CD4-positive, alpha-beta memory T cell (primary cell): ENCODE measurements around the gene RPS6KA5. TPM values are rescaled to one million over a fixed set of nuclear protein-coding genes. Genes with fewer than 3 reads are reported as not detected.
"Not testable (repeated sequence)": the region's sequence is repeated elsewhere in the genome, so short reads cannot be mapped to it uniquely, and the experiment has no call there.

Experiments used
- CTCF ChIA-PET: fragments of 350-600 bp; sonication (Branson Sonifier 250); formaldehyde crosslinking; loops from one replicate; lab custom pipeline; 2021; ENCODE audit warnings: inconsistent platforms; ENCODE audit not compliant: partially characterized antibody; lab: Charles Lee
- POLR2A ChIA-PET: fragments of 350-600 bp; sonication (Branson Sonifier 250); formaldehyde crosslinking; loops from one replicate; lab custom pipeline; 2021; ENCODE audit not compliant: partially characterized antibody; lab: Charles Lee
- DNase-seq, 5 donors: peaks; one replicate each; pipeline versions ENCODE4 v3.0.0 to v3.0.0-alpha.2; 2020 to 2022; ENCODE audit warnings: mixed read lengths in 1 of 5
- H3K27ac ChIP-seq: one replicate; pipeline ENCODE4 v1.7.0; 2013; ENCODE audit warnings: low read depth, low read length
- H3K27me3 ChIP-seq: 2 replicates; pipeline ENCODE4 v1.7.0; 2013; ENCODE audit warnings: mild to moderate bottlenecking, low read length, moderate library complexity; ENCODE audit not compliant: insufficient read depth
- H3K36me3 ChIP-seq: 2 replicates; pipeline ENCODE4 v1.7.0; 2013; ENCODE audit warnings: mild to moderate bottlenecking, low read length, moderate library complexity; ENCODE audit not compliant: insufficient read depth
- H3K4me1 ChIP-seq: 2 replicates; pipeline ENCODE4 v1.7.0; 2013; ENCODE audit warnings: mild to moderate bottlenecking, low read length, moderate library complexity; ENCODE audit not compliant: insufficient read depth
- H3K4me3 ChIP-seq, 2 donors: one replicate each; pipeline ENCODE4 v1.7.0; 2013; ENCODE audit warnings: low read length in 2 of 2, mild to moderate bottlenecking in 1 of 2
- H3K9me3 ChIP-seq, 2 donors: one replicate each; pipeline ENCODE4 v1.7.0; 2013; ENCODE audit warnings: low read length in 2 of 2, control low read depth in 1 of 2; ENCODE audit not compliant: control insufficient read depth in 1 of 2
- H3K27ac Mint-ChIP-seq, 7 donors: one replicate each; pipeline ENCODE4 v1.8.0; 2020 to 2021; ENCODE audit warnings: mixed read lengths in 7 of 7, mild to moderate bottlenecking in 6 of 7, inconsistent platforms in 3 of 7, moderate library complexity in 3 of 7
- H3K27me3 Mint-ChIP-seq, 2 donors: one replicate each; pipeline ENCODE4 v1.8.0; 2020 to 2021; ENCODE audit warnings: mixed read lengths in 2 of 2
- H3K36me3 Mint-ChIP-seq, 2 donors: one replicate each; pipeline ENCODE4 v1.8.0; 2020 to 2021; ENCODE audit warnings: mixed read lengths in 2 of 2, inconsistent platforms in 1 of 2, mild to moderate bottlenecking in 1 of 2
- H3K4me1 Mint-ChIP-seq, 4 donors: one replicate each; pipeline ENCODE4 v1.8.0; 2020 to 2021; ENCODE audit warnings: mixed read lengths in 4 of 4, mild to moderate bottlenecking in 1 of 4
- H3K4me3 Mint-ChIP-seq, 8 donors: one replicate each; pipeline ENCODE4 v1.8.0; 2020 to 2021; ENCODE audit warnings: mixed read lengths in 8 of 8, mild to moderate bottlenecking in 7 of 8, moderate library complexity in 6 of 8, inconsistent platforms in 3 of 8
- H3K9me3 Mint-ChIP-seq, 8 donors: one replicate each; pipeline ENCODE4 v1.8.0; 2020 to 2021; ENCODE audit warnings: mixed read lengths in 8 of 8, mild to moderate bottlenecking in 5 of 8, inconsistent platforms in 3 of 8, moderate library complexity in 1 of 8
- intact Hi-C: fragments of 100-400 bp; cut with micrococcal nuclease; formaldehyde crosslinking; loops from one replicate; pipeline ENCODE4 v1.15.1; 2023
- polyA plus RNA-seq, 2 donors: library from polyadenylated mRNA; unstranded; fragments of 300-500 nt; fragmentation: Illumina TruSeq; gene quantifications; one replicate each; pipeline ENCODE4 v1.2.3, GENCODE V29; 2021
- total RNA-seq, 2 experiments: library from RNA; stranded (reverse); gene quantifications; one replicate each; pipeline ENCODE4 v1.2.3, GENCODE V29; 2021

The RPS6KA5 gene
- total RNA-seq = 10 to 100 TPM; 42.9 to 44.7 TPM
- 10 to 100 TPM; 28.8 to 29.7 TPM for polyA plus RNA-seq

GRCh38 chr14:91060351-91061055 lies at the start of gene RPS6KA5:
Gene RPS6KA5, minus strand, starts transcription at chr14:91060641. Its CDS starts 207 bp downstream, at chr14:91060434.
- peak within 1 kb of the TSS; percentile 63 for H3K27ac ChIP-seq
- no peaks in the 10 kb centered on the region for H3K9me3 ChIP-seq
- H3K4me1 Mint-ChIP-seq = peaks cover 44 to 72% (median 57%) of the 10 kb centered on the region in 4 donors
- no peaks in the 10 kb centered on the region for H3K27me3 ChIP-seq
- H3K4me1 ChIP-seq = peaks cover 67% of the 10 kb centered on the region
- intact Hi-C loops = loop anchor here (1.0 to 5.0 kb wide), 11 partner anchors 18 to 663 kb away; partner anchors contain the start of genes CALM1 and DGLUCY
- DNase-seq = peak; percentile 99 to 100 (median 100)
- no peaks in the 10 kb centered on the region for H3K27me3 Mint-ChIP-seq
- H3K36me3 ChIP-seq = no peaks in the 10 kb centered on the region
- peak within 1 kb of the TSS; percentile 17 to 78 for H3K4me3 ChIP-seq
- peak within 1 kb of the TSS; percentile 87 to 90 (median 88) for H3K4me3 Mint-ChIP-seq
- peaks cover 2 to 4% of the 10 kb centered on the region in 2 donors for H3K36me3 Mint-ChIP-seq
- H3K27ac Mint-ChIP-seq = peak within 1 kb of the TSS; percentile 73 to 90 (median 80)
- H3K9me3 Mint-ChIP-seq = no peaks in the 10 kb centered on the region
- ChIA-PET POLR2A (interaction anchor here (0.6 to 5.6 kb wide), 38 partner anchors 9 to 314 kb away, joined by 3 to 70 read pairs (median 4); partner anchors contain the start of gene GPR68), CTCF (interaction anchor here (0.7 to 6.7 kb wide), 14 partner anchors 18 to 148 kb away, joined by 3 to 74 read pairs (median 6); partner anchors contain the start of gene DGLUCY)

- POLR2A ChIA-PET = interaction anchor here (1.3 kb wide), 1 partner anchor 20 kb away, joined by 3 read pairs; no protein-coding TSS in a partner anchor
- H3K4me1 Mint-ChIP-seq = peaks cover 38 to 53% (median 47%) of the 10 kb centered on the region in 4 donors
- peak overlapping the region; percentile 91 to 99 (median 96) for H3K27ac Mint-ChIP-seq
- peak overlapping the region in 7 of 8 donors; percentile 61 to 79 (median 64) for H3K4me3 Mint-ChIP-seq
- no peaks in the 10 kb centered on the region for H3K27me3 Mint-ChIP-seq
- intact Hi-C loops = no loop called here
- H3K9me3 ChIP-seq = no peaks in the 10 kb centered on the region
- CTCF ChIA-PET = no interaction called here
- no peaks in the 10 kb centered on the region for H3K27me3 ChIP-seq
- peaks cover 43% of the 10 kb centered on the region for H3K4me1 ChIP-seq
- peak in 4 of 5 donors; percentile 32 to 41 (median 37) for DNase-seq
- no peak overlapping the region for H3K4me3 ChIP-seq
- H3K36me3 ChIP-seq = no peaks in the 10 kb centered on the region
- peak overlapping the region; percentile 24 for H3K27ac ChIP-seq
- peaks cover 0 to 2% (median 0%) of the 10 kb centered on the region in 8 donors for H3K9me3 Mint-ChIP-seq
- H3K36me3 Mint-ChIP-seq = no peaks in the 10 kb centered on the region
Observed at GRCh38 chr14:91108941-91109611, 48.6 kb upstream of the RPS6KA5 start.

- no peak overlapping the region for H3K4me3 ChIP-seq
- no peak overlapping the region for H3K27ac Mint-ChIP-seq
- H3K27me3 ChIP-seq = peaks cover 3% of the 10 kb centered on the region
- CTCF ChIA-PET = no interaction called here
- H3K36me3 ChIP-seq = no peaks in the 10 kb centered on the region
- no peaks in the 10 kb centered on the region for H3K9me3 Mint-ChIP-seq
- no peaks in the 10 kb centered on the region for H3K9me3 ChIP-seq
- H3K4me3 Mint-ChIP-seq = no peak overlapping the region
- POLR2A ChIA-PET = no interaction called here
- DNase-seq = no peak
- no peak overlapping the region for H3K27ac ChIP-seq
- no peaks in the 10 kb centered on the region for H3K36me3 Mint-ChIP-seq
- H3K4me1 ChIP-seq = peaks cover 4% of the 10 kb centered on the region
- peaks cover 9 to 13% (median 10%) of the 10 kb centered on the region in 4 donors for H3K4me1 Mint-ChIP-seq
- peaks cover 0 to 4% of the 10 kb centered on the region in 2 donors for H3K27me3 Mint-ChIP-seq
- intact Hi-C loops = no loop called here
Observed at GRCh38 chr14:91103116-91103515, 42.7 kb upstream of the RPS6KA5 start.

- Histone ChIP-seq H3K4me3 (no peak overlapping the region), H3K27me3 (peaks cover 3% of the 10 kb centered on the region), H3K36me3 (no peaks in the 10 kb centered on the region), H3K27ac (no peak overlapping the region), H3K4me1 (no peaks in the 10 kb centered on the region), H3K9me3 (no peaks in the 10 kb centered on the region)
- H3K36me3 Mint-ChIP-seq = no peaks in the 10 kb centered on the region
- no peak overlapping the region for H3K4me3 Mint-ChIP-seq
- H3K9me3 Mint-ChIP-seq = no peaks in the 10 kb centered on the region
- H3K27me3 Mint-ChIP-seq = peaks cover 0 to 4% of the 10 kb centered on the region in 2 donors
- intact Hi-C loops = no loop called here
- DNase-seq = no peak
- ChIA-PET POLR2A (interaction anchor here (1.1 to 7.1 kb wide), 4 partner anchors 15 to 40 kb away, joined by 3 to 37 read pairs (median 4); partner anchors contain the start of genes DGLUCY and RPS6KA5), CTCF (interaction anchor here (0.9 to 4.8 kb wide), 2 partner anchors 14 to 39 kb away, joined by 3 to 19 read pairs; partner anchors contain the start of gene DGLUCY)
- peak overlapping the region in 3 of 7 donors; percentile 36 to 66 (median 58) for H3K27ac Mint-ChIP-seq
- peaks cover 0 to 5% (median 4%) of the 10 kb centered on the region in 4 donors for H3K4me1 Mint-ChIP-seq
Observed at GRCh38 chr14:91100102-91100501, 39.7 kb upstream of the RPS6KA5 start.

GRCh38 chr14:91098591-91098990 lies 38.1 kb upstream of the RPS6KA5 start:
- H3K27me3 ChIP-seq = peaks cover 3% of the 10 kb centered on the region
- H3K4me3 Mint-ChIP-seq = no peak overlapping the region
- H3K4me3 ChIP-seq = no peak overlapping the region
- H3K4me1 ChIP-seq = no peaks in the 10 kb centered on the region
- H3K27ac ChIP-seq = no peak overlapping the region
- peak overlapping the region in 1 of 7 donors; percentile 74 for H3K27ac Mint-ChIP-seq
- no peaks in the 10 kb centered on the region for H3K36me3 Mint-ChIP-seq
- DNase-seq = no peak
- peaks cover 0 to 4% of the 10 kb centered on the region in 2 donors for H3K27me3 Mint-ChIP-seq
- intact Hi-C loops = no loop called here
- no peaks in the 10 kb centered on the region for H3K9me3 ChIP-seq
- ChIA-PET CTCF (interaction anchor here (0.9 to 4.8 kb wide), 6 partner anchors 9 to 76 kb away, joined by 3 to 19 read pairs (median 4); partner anchors contain the start of gene DGLUCY), POLR2A (interaction anchor here (1.6 to 7.1 kb wide), 3 partner anchors 16 to 38 kb away, joined by 4 to 37 read pairs (median 6); partner anchors contain the start of genes DGLUCY and RPS6KA5)
- H3K9me3 Mint-ChIP-seq = no peaks in the 10 kb centered on the region
- no peaks in the 10 kb centered on the region for H3K36me3 ChIP-seq
- peaks cover 0 to 5% (median 4%) of the 10 kb centered on the region in 4 donors for H3K4me1 Mint-ChIP-seq

GRCh38 chr14:91097657-91098056 lies 37.2 kb upstream of the RPS6KA5 start:
- H3K4me3 ChIP-seq, H3K36me3 Mint-ChIP-seq, H3K27ac Mint-ChIP-seq, H3K4me1 Mint-ChIP-seq, H3K27me3 Mint-ChIP-seq, H3K9me3 Mint-ChIP-seq, H3K9me3 ChIP-seq, H3K36me3 ChIP-seq, DNase-seq, H3K27me3 ChIP-seq, intact Hi-C loops, H3K4me1 ChIP-seq, H3K27ac ChIP-seq, H3K4me3 Mint-ChIP-seq: not testable (repeated sequence)
- POLR2A ChIA-PET = interaction anchor here (1.3 to 7.1 kb wide), 5 partner anchors 10 to 37 kb away, joined by 4 to 37 read pairs (median 6); partner anchors contain the start of genes DGLUCY and RPS6KA5
- CTCF ChIA-PET = interaction anchor here (1.1 to 4.8 kb wide), 4 partner anchors 10 to 61 kb away, joined by 3 to 19 read pairs (median 5); partner anchors contain the start of gene DGLUCY
